WTC11 (cell line): ENCODE data around the gene COG5.

Experiments
- ESRRA ChIP-seq: sonication (generic); formaldehyde crosslinking; IDR thresholded peaks from 2 replicates; pipeline ENCODE4 v1.8.1; 2022; ENCODE audit warnings: mild to moderate bottlenecking, missing genetic modification reagents, borderline replicate concordance
- JUN ChIP-seq: sonication (generic); formaldehyde crosslinking; IDR thresholded peaks from 2 replicates; pipeline ENCODE4 v1.8.0; 2023; ENCODE audit warnings: mild to moderate bottlenecking, missing genetic modification reagents
- MXD4 ChIP-seq: fragments of 250-450 bp; sonication (Bioruptor Pico); IDR thresholded peaks from 2 replicates; pipeline ENCODE4 v1.8.0; 2021; ENCODE audit warnings: mild to moderate bottlenecking, moderate library complexity, borderline replicate concordance
- RELA ChIP-seq: sonication (generic); formaldehyde crosslinking; IDR thresholded peaks from 2 replicates; pipeline ENCODE4 v1.8.1; 2022; ENCODE audit warnings: missing genetic modification reagents, mild to moderate bottlenecking, borderline replicate concordance
- TP53 ChIP-seq: sonication (generic); formaldehyde crosslinking; IDR thresholded peaks from 2 replicates; pipeline ENCODE4 v1.8.1; 2023; ENCODE audit warnings: mild to moderate bottlenecking, missing genetic modification reagents
- ZNF416 ChIP-seq: fragments of 250-450 bp; sonication (Bioruptor Pico); IDR thresholded peaks from 2 replicates; pipeline ENCODE4 v1.9.0; 2021; ENCODE audit warnings: mild to moderate bottlenecking, inconsistent platforms
- TF ChIP-seq, protein P1 (sequence below): fragments of 200-600 bp; IDR thresholded peaks from 2 replicates; pipeline ENCODE4 v1.8.0; 2022; ENCODE audit warnings: antibody characterized with exemption
- TF ChIP-seq, protein P2 (sequence below): sonication (generic); formaldehyde crosslinking; IDR thresholded peaks from 2 replicates; pipeline ENCODE4 v1.8.1; 2023; ENCODE audit warnings: mild to moderate bottlenecking, missing genetic modification reagents, borderline replicate concordance

GRCh38 chr7:107292591-107292990 is 271.1 kb downstream of the COG5 start:
- TF ChIP-seq, protein P1, sequence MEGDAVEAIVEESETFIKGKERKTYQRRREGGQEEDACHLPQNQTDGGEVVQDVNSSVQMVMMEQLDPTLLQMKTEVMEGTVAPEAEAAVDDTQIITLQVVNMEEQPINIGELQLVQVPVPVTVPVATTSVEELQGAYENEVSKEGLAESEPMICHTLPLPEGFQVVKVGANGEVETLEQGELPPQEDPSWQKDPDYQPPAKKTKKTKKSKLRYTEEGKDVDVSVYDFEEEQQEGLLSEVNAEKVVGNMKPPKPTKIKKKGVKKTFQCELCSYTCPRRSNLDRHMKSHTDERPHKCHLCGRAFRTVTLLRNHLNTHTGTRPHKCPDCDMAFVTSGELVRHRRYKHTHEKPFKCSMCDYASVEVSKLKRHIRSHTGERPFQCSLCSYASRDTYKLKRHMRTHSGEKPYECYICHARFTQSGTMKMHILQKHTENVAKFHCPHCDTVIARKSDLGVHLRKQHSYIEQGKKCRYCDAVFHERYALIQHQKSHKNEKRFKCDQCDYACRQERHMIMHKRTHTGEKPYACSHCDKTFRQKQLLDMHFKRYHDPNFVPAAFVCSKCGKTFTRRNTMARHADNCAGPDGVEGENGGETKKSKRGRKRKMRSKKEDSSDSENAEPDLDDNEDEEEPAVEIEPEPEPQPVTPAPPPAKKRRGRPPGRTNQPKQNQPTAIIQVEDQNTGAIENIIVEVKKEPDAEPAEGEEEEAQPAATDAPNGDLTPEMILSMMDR: no peak
- TF ChIP-seq TP53 (CRISPR knock-in tag) (no peak), RELA (CRISPR knock-in tag) (no peak), ZNF416 (CRISPR knock-in tag) (no peak), MXD4 (CRISPR knock-in tag) (no peak), JUN (CRISPR knock-in tag) (no peak), ESRRA (CRISPR knock-in tag) (no peak)
- TF ChIP-seq, protein P2, sequence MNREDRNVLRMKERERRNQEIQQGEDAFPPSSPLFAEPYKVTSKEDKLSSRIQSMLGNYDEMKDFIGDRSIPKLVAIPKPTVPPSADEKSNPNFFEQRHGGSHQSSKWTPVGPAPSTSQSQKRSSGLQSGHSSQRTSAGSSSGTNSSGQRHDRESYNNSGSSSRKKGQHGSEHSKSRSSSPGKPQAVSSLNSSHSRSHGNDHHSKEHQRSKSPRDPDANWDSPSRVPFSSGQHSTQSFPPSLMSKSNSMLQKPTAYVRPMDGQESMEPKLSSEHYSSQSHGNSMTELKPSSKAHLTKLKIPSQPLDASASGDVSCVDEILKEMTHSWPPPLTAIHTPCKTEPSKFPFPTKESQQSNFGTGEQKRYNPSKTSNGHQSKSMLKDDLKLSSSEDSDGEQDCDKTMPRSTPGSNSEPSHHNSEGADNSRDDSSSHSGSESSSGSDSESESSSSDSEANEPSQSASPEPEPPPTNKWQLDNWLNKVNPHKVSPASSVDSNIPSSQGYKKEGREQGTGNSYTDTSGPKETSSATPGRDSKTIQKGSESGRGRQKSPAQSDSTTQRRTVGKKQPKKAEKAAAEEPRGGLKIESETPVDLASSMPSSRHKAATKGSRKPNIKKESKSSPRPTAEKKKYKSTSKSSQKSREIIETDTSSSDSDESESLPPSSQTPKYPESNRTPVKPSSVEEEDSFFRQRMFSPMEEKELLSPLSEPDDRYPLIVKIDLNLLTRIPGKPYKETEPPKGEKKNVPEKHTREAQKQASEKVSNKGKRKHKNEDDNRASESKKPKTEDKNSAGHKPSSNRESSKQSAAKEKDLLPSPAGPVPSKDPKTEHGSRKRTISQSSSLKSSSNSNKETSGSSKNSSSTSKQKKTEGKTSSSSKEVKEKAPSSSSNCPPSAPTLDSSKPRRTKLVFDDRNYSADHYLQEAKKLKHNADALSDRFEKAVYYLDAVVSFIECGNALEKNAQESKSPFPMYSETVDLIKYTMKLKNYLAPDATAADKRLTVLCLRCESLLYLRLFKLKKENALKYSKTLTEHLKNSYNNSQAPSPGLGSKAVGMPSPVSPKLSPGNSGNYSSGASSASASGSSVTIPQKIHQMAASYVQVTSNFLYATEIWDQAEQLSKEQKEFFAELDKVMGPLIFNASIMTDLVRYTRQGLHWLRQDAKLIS (CRISPR knock-in tag): no peak
